Measurements from ENCODE around the gene FBRS.
"Not testable (repeated sequence)": the region's sequence is repeated elsewhere in the genome, so short reads cannot be mapped to it uniquely, and the experiment has no call there.

The FBRS gene

GRCh38 chr16:30700491-30700890 lies 42.3 kb downstream of the FBRS start:
- DNase-seq: no peak

- no peak for DNase-seq
Observed at GRCh38 chr16:30700971-30701370, 42.7 kb downstream of the FBRS start.

- DNase-seq: not testable (repeated sequence)
Observed at GRCh38 chr16:30703071-30703470, 44.8 kb downstream of the FBRS start.

- DNase-seq: no peak
Observed at GRCh38 chr16:30703971-30704370, 45.7 kb downstream of the FBRS start.

- no peak for DNase-seq
Observed at GRCh38 chr16:30706046-30706445, 47.8 kb downstream of the FBRS start.

GRCh38 chr16:30710971-30711370 lies 52.7 kb downstream of the FBRS start:
- DNase-seq: no peak

- DNase-seq: no peak
Observed at GRCh38 chr16:30711712-30712111, 53.5 kb downstream of the FBRS start.

GRCh38 chr16:30715750-30716445 lies 57.7 kb downstream of the FBRS start:
- peak; percentile 56 for DNase-seq

GRCh38 chr16:30720086-30720485 lies 61.9 kb downstream of the FBRS start:
- no peak for DNase-seq

Measured in CD4-positive, alpha-beta T cell treated with Interferon gamma for 1 hour (primary cell).